ENCODE data around the gene CDH15. TPM values are rescaled to one million over a fixed set of nuclear protein-coding genes. Genes with fewer than 3 reads are reported as not detected.

Gene CDH15
- total and polyA plus RNA-seq, 8 donors = 0.09 to 2.5 (median 1.4) TPM; not detected in 2

DNA sequence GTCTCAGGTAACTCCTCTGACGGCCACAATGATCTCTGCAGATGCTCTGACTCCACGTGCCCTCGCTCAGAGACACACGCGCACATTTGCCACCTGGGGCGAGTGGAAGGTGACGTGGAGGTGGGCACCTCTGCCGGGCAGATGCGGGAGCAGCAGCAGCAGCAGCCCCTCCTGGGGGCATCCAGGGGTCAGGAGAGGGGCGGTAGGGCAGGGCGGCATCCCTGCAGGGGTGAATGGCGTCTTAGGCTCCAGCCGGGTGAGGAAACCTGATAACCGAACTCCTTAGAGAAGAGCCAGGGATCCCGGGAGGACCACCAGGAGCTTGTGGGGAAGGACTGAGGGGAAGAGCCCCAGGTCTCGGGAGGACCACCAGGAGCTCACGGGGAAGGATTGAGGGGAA is 34.6 kb upstream of the CDH15 start:
- intact Hi-C loops (cut with DNase I) = no loop called here

DNA sequence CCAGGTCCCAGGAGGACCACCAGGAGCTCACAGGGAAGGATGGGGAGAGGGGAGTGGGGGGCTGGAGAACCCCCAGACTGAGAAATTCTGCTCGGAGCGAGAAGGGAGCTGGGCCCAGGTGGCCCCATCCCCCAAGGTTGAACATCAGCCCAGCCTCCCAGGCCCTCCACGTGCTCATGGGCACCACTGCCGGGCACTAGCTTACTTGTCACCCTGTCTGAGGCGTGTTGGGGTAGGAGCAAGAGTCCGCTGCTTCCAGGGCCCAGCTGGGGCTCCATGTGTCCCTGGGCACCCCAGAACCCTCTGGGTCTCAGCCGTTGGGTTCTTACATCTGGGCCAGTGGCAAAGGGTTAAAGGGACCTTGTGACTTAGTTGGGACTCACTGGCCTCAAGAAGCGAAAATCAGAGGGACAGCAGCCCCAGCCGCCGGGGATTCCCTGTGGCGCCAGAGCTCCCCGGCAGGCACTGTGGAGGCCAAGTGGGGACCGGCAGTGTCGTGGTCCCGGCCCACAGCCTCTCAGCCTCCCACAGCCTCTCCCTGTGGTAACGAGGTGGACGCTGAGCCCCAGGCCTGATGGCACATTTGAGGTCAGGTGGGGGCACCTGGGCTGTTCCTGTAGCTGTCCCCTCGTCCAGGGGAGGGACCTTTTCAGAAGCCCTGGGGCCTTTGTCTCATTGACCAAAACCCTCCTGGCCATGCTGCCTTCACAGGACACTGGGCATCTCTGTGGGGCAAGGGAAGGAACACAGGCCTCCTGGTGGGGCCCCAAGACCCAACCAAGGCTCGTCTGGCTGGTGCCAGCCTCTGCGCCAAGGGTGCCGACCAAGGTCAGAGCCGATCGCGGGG is 33.7 kb upstream of the CDH15 start:
- Histone ChIP-seq H3K4me3 (no peak overlapping the region), H3K27me3 (no peaks in the 10 kb centered on the region), H3K36me3 (peaks cover 0 to 13% (median 0%) of the 10 kb centered on the region in 3 donors), H3K9me3 (no peaks in the 10 kb centered on the region), H3K27ac (no peak overlapping the region), H3K4me1 (no peaks in the 10 kb centered on the region)
- ATAC-seq = no peak
- 90 to 93% methylated on average over 23 to 24 of the region's 24 CpGs for WGBS, 2 donors
- peak in 2 of 6 donors; percentile 40 to 52 for DNase-seq
- intact Hi-C loops (cut with DNase I) = no loop called here
- TF ChIP-seq, protein P1, sequence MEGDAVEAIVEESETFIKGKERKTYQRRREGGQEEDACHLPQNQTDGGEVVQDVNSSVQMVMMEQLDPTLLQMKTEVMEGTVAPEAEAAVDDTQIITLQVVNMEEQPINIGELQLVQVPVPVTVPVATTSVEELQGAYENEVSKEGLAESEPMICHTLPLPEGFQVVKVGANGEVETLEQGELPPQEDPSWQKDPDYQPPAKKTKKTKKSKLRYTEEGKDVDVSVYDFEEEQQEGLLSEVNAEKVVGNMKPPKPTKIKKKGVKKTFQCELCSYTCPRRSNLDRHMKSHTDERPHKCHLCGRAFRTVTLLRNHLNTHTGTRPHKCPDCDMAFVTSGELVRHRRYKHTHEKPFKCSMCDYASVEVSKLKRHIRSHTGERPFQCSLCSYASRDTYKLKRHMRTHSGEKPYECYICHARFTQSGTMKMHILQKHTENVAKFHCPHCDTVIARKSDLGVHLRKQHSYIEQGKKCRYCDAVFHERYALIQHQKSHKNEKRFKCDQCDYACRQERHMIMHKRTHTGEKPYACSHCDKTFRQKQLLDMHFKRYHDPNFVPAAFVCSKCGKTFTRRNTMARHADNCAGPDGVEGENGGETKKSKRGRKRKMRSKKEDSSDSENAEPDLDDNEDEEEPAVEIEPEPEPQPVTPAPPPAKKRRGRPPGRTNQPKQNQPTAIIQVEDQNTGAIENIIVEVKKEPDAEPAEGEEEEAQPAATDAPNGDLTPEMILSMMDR (IDR thresholded peaks at IDR 0.05) = no peak
- no peak for FAIRE-seq

More for the DNA sequence above, 34.6 kb upstream of the CDH15 start:
- TF ChIP-seq, protein P1 (IDR thresholded peaks at IDR 0.05) = no peak
- WGBS, 2 donors = 93 to 95% methylated on average over 17 of the region's 17 CpGs
- H3K27ac ChIP-seq = no peak overlapping the region
- FAIRE-seq (no peak), DNase-seq (peak in 2 of 6 donors; percentile 34 to 58), ATAC-seq (no peak)
- H3K4me1 ChIP-seq = no peaks in the 10 kb centered on the region
- no peaks in the 10 kb centered on the region for H3K27me3 ChIP-seq
- peaks cover 0 to 14% (median 0%) of the 10 kb centered on the region in 3 donors for H3K36me3 ChIP-seq
- H3K9me3 ChIP-seq = no peaks in the 10 kb centered on the region
- no peak overlapping the region for H3K4me3 ChIP-seq

DNA sequence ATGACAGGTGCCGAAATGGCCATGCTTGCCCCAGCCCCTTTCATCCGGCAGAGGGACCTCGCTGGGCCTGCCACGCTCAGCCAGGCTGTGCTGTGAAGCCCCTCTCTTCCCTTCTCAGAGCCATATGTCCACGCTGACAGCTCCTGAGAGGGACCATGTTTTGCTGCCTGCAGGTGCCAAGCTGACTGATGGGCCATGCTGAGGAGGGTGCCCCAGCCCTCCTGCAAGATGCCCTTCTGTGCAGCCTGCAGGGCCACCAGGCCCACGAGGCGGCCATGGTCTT is 33.1 kb upstream of the CDH15 start:
- peaks cover 0 to 7% (median 0%) of the 10 kb centered on the region in 3 donors for H3K36me3 ChIP-seq
- intact Hi-C loops (cut with DNase I) = no loop called here
- TF ChIP-seq, protein P1 (IDR thresholded peaks at IDR 0.05) = no peak
- H3K27ac ChIP-seq = no peak overlapping the region
- no peaks in the 10 kb centered on the region for H3K9me3 ChIP-seq
- 94 to 95% methylated on average over 7 of the region's 7 CpGs for WGBS, 2 donors
- no peak for ATAC-seq
- no peak for FAIRE-seq
- H3K4me3 ChIP-seq = no peak overlapping the region
- no peaks in the 10 kb centered on the region for H3K4me1 ChIP-seq
- DNase-seq = peak in 1 of 6 donors; percentile 51
- no peaks in the 10 kb centered on the region for H3K27me3 ChIP-seq

DNA sequence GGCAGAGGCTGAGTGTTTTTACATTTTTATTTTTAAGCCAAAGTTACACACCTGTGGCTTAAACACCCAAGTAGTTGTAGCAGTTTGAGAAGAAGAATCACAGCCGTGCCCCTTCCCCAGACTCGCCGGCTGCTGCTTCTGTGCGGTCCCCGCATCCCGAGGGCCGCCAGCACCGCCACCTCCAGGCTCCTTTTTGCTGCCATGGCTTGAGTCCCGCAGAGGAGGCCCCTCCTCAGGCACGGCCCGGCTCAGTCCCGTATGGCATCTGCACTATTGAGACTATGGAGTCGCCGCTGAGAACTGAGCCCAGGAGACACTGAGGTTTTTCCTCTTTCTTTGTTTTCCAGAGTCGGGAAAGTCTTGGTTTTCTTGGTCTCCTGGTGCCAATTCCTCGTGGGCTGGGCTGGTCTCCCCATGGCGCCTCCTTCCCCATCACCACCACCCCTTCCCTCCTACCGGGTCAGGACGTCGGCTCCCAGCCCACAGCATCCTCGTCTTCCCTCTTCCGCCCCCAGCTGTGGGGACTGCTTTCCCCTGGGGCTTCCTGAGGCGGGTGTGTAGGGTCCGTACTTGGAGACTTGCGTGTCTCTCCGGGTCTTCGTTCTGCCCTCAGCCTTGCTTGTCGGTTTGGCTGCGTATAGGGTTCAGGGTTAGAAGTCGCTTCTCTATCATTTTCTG is 32.6 kb upstream of the CDH15 start:
- intact Hi-C loops (cut with DNase I) = no loop called here
- Histone ChIP-seq H3K9me3 (no peaks in the 10 kb centered on the region), H3K27me3 (no peaks in the 10 kb centered on the region), H3K4me1 (no peaks in the 10 kb centered on the region), H3K36me3 (peaks cover 0 to 2% (median 0%) of the 10 kb centered on the region in 3 donors), H3K4me3 (no peak overlapping the region), H3K27ac (no peak overlapping the region)
- no peak for ATAC-seq
- TF ChIP-seq, protein P1 (IDR thresholded peaks at IDR 0.05) = no peak
- no peak for FAIRE-seq
- WGBS, 2 donors = 94% methylated on average over 30 of the region's 30 CpGs
- DNase-seq = peak in 2 of 6 donors; percentile 48 to 53
